ENCODE data around the gene PDCD4.

DNA sequence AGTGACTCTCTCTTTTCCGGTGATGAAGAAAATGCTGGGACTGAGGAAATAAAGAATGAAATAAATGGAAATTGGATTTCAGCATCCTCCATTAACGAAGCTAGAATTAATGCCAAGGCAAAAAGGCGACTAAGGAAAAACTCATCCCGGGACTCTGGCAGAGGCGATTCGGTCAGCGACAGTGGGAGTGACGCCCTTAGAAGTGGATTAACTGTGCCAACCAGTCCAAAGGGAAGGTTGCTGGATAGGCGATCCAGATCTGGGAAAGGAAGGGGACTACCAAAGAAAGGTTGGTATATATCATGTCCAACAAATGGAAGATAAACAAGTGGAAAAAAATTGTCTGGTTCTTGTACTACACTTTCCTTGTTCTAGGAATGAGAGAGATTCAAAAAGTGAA, 9.5 kb downstream of the PDCD4 start:
- no peak for TF ChIP-seq EZH2 (IDR thresholded peaks at IDR 0.05; ENCODE audit: insufficient read depth, low read length)
- TF ChIP-seq, protein P1, sequence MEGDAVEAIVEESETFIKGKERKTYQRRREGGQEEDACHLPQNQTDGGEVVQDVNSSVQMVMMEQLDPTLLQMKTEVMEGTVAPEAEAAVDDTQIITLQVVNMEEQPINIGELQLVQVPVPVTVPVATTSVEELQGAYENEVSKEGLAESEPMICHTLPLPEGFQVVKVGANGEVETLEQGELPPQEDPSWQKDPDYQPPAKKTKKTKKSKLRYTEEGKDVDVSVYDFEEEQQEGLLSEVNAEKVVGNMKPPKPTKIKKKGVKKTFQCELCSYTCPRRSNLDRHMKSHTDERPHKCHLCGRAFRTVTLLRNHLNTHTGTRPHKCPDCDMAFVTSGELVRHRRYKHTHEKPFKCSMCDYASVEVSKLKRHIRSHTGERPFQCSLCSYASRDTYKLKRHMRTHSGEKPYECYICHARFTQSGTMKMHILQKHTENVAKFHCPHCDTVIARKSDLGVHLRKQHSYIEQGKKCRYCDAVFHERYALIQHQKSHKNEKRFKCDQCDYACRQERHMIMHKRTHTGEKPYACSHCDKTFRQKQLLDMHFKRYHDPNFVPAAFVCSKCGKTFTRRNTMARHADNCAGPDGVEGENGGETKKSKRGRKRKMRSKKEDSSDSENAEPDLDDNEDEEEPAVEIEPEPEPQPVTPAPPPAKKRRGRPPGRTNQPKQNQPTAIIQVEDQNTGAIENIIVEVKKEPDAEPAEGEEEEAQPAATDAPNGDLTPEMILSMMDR (IDR thresholded peaks at IDR 0.05; ENCODE audit: insufficient read depth, low read depth, low read length) = no peak

All from astrocyte (in vitro differentiated cells and primary cell).